ENCODE measurements around the gene GNB1.

GNB1 gene

DNA sequence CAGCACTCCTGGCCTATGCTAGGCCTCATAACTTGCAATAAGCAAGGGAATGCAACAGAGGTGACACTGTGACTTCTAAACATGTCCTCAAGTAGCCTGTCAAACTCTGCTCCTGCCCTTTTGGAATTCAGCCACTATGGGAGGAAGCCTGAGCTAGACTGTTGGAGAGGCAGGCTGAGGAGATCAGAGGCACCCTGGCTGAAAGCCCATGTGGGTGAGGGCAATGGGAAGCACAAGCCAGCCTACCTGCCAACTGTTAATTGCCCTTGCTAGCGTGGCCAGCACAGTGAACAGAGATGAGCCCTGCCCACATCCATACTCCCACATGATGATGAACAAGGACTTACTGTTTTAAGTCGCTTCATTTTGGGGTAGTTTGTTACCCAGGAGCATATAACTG is 17.7 kb downstream of the GNB1 start:
- Histone ChIP-seq H3F3A (ENCODE audit: insufficient read depth) (peaks cover 16% of the 10 kb centered on the region; the same call in 1 of the 2 replicates), H4K20me1 (ENCODE audit: low read depth, low read length) (peaks cover 29% of the 10 kb centered on the region), H3K27me3 (ENCODE audit: low read length) (no peaks in the 10 kb centered on the region), H3K79me2 (ENCODE audit: insufficient read depth, low read length) (peaks cover 100% of the 10 kb centered on the region), H3K9ac (ENCODE audit: low read length) (no peak overlapping the region), H3K4me3 (ENCODE audit: insufficient read depth, low read length, poor library complexity, severe bottlenecking) (no peak overlapping the region), H2AFZ (ENCODE audit: low read depth, low read length, severe bottlenecking) (no peak overlapping the region), H3K36me3 (ENCODE audit: low read length) (0 out of 2 replicates have a peak, but pooled peaks cover 9% of the 10 kb centered on the region), H3K27ac (ENCODE audit: low read depth, low read length) (no peak overlapping the region), H3K9me3 (ENCODE audit: insufficient read depth, low read length) (no peaks in the 10 kb centered on the region), H3K4me2 (ENCODE audit: low read depth, low read length, poor library complexity, severe bottlenecking) (no peak overlapping the region), H3K9me2 (replicated peaks; ENCODE audit: insufficient read depth, low read length) (no peaks in the 10 kb centered on the region)
- no peak for TF ChIP-seq EZH2phosphoT487 (conservative IDR thresholded peaks at IDR 0.05; ENCODE audit: low read length)
- TF ChIP-seq, protein P1, sequence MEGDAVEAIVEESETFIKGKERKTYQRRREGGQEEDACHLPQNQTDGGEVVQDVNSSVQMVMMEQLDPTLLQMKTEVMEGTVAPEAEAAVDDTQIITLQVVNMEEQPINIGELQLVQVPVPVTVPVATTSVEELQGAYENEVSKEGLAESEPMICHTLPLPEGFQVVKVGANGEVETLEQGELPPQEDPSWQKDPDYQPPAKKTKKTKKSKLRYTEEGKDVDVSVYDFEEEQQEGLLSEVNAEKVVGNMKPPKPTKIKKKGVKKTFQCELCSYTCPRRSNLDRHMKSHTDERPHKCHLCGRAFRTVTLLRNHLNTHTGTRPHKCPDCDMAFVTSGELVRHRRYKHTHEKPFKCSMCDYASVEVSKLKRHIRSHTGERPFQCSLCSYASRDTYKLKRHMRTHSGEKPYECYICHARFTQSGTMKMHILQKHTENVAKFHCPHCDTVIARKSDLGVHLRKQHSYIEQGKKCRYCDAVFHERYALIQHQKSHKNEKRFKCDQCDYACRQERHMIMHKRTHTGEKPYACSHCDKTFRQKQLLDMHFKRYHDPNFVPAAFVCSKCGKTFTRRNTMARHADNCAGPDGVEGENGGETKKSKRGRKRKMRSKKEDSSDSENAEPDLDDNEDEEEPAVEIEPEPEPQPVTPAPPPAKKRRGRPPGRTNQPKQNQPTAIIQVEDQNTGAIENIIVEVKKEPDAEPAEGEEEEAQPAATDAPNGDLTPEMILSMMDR (IDR thresholded peaks at IDR 0.05; ENCODE audit: insufficient read depth, low read length, poor library complexity, severe bottlenecking) = no peak

DNA sequence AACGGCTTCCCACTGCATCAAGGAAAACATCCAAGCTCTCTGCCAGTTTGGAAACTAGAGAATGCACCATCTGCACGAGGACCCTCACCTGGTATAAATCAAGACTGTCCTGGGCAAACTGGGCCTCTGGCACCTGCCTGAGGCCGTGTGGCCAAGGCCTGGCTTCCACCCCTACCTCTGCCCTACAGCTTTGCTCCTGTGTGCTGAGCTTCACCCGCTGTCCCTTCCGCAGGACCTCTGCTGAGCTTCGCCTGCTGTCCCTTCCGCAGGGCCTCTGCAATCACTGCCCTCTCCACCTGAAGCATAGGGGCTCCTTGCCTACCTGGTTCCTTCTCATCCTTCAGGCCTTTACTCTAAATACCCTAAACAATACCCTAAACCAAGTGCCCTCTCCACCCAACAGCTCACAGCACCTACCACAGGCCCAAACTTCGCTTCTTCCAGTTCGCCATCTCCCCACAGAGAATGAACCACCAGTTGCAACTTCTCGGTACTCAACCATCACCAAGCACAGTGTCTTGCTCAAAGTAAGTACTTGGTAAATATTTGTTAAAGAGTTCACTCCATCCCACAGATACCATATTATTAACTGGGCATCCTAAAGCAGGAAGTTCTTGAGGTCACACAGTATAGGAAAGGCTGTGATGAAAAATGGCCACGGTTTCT is 18.4 kb downstream of the GNB1 start:
- Histone ChIP-seq H3K4me2 (ENCODE audit: low read depth, low read length, poor library complexity, severe bottlenecking) (no peak overlapping the region), H4K20me1 (ENCODE audit: low read depth, low read length) (peaks cover 27% of the 10 kb centered on the region), H3K27ac (ENCODE audit: low read depth, low read length) (no peak overlapping the region)

DNA sequence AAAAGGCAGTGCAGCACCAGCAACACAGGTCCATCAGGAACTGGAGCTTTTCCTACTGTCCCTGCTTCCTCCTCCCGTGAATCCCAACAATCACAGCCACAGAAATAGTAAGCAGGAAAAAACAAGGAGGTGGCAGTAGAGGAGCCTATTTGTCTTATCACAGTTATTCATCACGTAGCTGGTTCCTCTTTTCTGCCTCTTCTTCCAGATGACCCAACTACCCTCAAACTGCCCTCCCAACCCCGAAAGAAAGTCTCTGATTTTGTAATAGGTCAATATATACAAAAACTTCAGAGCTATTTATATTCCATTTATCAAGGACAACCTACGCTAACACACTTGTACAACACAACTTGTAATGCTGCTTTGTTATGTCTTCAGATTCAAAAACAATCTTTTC is 21.4 kb downstream of the GNB1 start:
- TF ChIP-seq, protein P1 (IDR thresholded peaks at IDR 0.05; ENCODE audit: insufficient read depth, low read length, poor library complexity, severe bottlenecking) = no peak
- no peak for TF ChIP-seq EZH2phosphoT487 (conservative IDR thresholded peaks at IDR 0.05; ENCODE audit: low read length)
- Histone ChIP-seq H3K4me3 (ENCODE audit: insufficient read depth, low read length, poor library complexity, severe bottlenecking) (no peak overlapping the region), H3K9me3 (ENCODE audit: insufficient read depth, low read length) (no peaks in the 10 kb centered on the region), H3K4me2 (ENCODE audit: low read depth, low read length, poor library complexity, severe bottlenecking) (peak overlapping the region; percentile 7), H3K9ac (ENCODE audit: low read length) (no peak overlapping the region), H4K20me1 (ENCODE audit: low read depth, low read length) (peaks cover 32% of the 10 kb centered on the region), H3K79me2 (ENCODE audit: insufficient read depth, low read length) (peaks cover 100% of the 10 kb centered on the region), H3K9me2 (replicated peaks; ENCODE audit: insufficient read depth, low read length) (no peaks in the 10 kb centered on the region), H3F3A (ENCODE audit: insufficient read depth) (peaks cover 36% of the 10 kb centered on the region), H2AFZ (ENCODE audit: low read depth, low read length, severe bottlenecking) (no peak overlapping the region), H3K27me3 (ENCODE audit: low read length) (no peaks in the 10 kb centered on the region), H3K36me3 (ENCODE audit: low read length) (no peaks in the 10 kb centered on the region), H3K27ac (ENCODE audit: low read depth, low read length) (peak overlapping the region; percentile 43)

More for the DNA sequence above, 18.4 kb downstream of the GNB1 start:
- H3K36me3 ChIP-seq (ENCODE audit: low read length) = 0 out of 2 replicates have a peak, but pooled peaks cover 7% of the 10 kb centered on the region
- H3K4me3 ChIP-seq (ENCODE audit: insufficient read depth, low read length, poor library complexity, severe bottlenecking) = no peak overlapping the region
- TF ChIP-seq, protein P1 (IDR thresholded peaks at IDR 0.05; ENCODE audit: insufficient read depth, low read length, poor library complexity, severe bottlenecking) = no peak
- TF ChIP-seq EZH2phosphoT487 (conservative IDR thresholded peaks at IDR 0.05; ENCODE audit: low read length) = no peak
- peaks cover 100% of the 10 kb centered on the region for H3K79me2 ChIP-seq (ENCODE audit: insufficient read depth, low read length)
- peaks cover 21% of the 10 kb centered on the region for H3F3A ChIP-seq (ENCODE audit: insufficient read depth)
- no peak overlapping the region for H3K9ac ChIP-seq (ENCODE audit: low read length)
- H2AFZ ChIP-seq (ENCODE audit: low read depth, low read length, severe bottlenecking) = no peak overlapping the region
- no peaks in the 10 kb centered on the region for H3K9me3 ChIP-seq (ENCODE audit: insufficient read depth, low read length)
- H3K9me2 ChIP-seq (replicated peaks; ENCODE audit: insufficient read depth, low read length) = no peaks in the 10 kb centered on the region
- no peaks in the 10 kb centered on the region for H3K27me3 ChIP-seq (ENCODE audit: low read length)

Data from SU-DHL-6 (cell line).